ENCODE measurements around the gene LETM1. TPM values are rescaled to one million over a fixed set of nuclear protein-coding genes. Genes with fewer than 3 reads are reported as not detected.

LETM1 gene
- total and polyA plus RNA-seq, 2 of the 13 experiments (the other 11 are each of a cell fraction or from before 2014, with no cell fraction given), result 9.7 to 41.6 TPM

DNA sequence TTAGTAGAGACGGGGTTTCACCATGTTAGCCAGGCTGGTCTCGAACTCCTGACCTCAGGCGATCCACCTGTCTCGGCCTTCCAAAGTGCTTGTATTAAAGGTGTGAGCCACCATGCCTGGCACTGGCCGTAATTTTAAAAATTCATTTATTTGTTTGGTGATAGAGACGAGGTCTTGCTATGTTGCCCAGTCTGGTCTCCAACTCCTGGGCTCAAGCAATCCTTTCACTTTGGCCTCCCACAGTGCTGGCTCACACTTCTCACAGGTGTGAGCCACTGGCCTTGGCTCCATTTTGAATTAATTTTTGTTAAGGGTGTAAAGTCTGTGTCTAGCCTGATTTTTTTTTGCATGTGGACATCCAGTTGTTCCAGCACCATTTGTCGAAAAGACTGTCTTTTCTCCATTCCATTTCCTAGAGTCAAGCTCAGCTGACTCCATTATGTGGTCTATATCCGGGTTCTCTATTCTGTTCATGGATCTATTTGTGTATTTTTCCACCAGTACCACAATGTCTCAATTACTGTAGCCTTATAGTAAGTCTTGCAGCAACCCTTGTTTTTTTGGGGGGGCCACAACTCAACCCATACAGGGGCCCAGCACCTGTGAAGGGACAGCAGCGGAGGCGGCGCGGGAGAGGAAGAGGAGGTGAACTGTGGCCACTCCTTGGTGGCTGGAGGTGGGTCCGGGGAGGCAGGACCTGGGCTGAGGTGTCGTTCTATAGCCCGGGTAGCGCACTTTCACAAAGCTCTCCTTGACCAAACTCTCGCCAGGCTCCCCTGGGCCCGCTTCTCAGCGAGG is 13.8 kb upstream of the LETM1 start (continued):
- TF ChIP-seq ZNF557 (CRISPR knock-in tag; IDR thresholded peaks at IDR 0.05), result no peak
- no peak for TF ChIP-seq ZNF234 (CRISPR knock-in tag; conservative IDR thresholded peaks at IDR 0.05)
- 0 out of 2 replicates have a peak, but pooled peaks have one; percentile 12 for TF ChIP-seq ZNF674 (CRISPR knock-in tag; IDR thresholded peaks at IDR 0.05; ENCODE audit: low read depth)
- no peak for TF ChIP-seq SNRNP70 (IDR thresholded peaks at IDR 0.05; ENCODE audit: low read depth, low read length)
- no peak for TF ChIP-seq ZNF136 (CRISPR knock-in tag; IDR thresholded peaks at IDR 0.05; ENCODE audit: low read depth)
- no peak for TF ChIP-seq XBP1 (CRISPR knock-in tag; IDR thresholded peaks at IDR 0.05)
- TF ChIP-seq GTF2F1 (IDR thresholded peaks at IDR 0.05; ENCODE audit: low read length), result no peak
- no peak for TF ChIP-seq NONO (IDR thresholded peaks at IDR 0.05)
- TF ChIP-seq NONO (CRISPR knock-in tag; conservative IDR thresholded peaks at IDR 0.05), result peak; percentile 10; the same call in 1 of the 2 replicates
- no peak for TF ChIP-seq LCORL (IDR thresholded peaks at IDR 0.05)
- peak; percentile 4; the same call in 1 of the 2 replicates for TF ChIP-seq LCORL (CRISPR knock-in tag; IDR thresholded peaks at IDR 0.05)
- TF ChIP-seq, protein P1, sequence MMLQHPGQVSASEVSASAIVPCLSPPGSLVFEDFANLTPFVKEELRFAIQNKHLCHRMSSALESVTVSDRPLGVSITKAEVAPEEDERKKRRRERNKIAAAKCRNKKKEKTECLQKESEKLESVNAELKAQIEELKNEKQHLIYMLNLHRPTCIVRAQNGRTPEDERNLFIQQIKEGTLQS (CRISPR knock-in tag; IDR thresholded peaks at IDR 0.05), result no peak
- 0 out of 2 replicates have a peak, but pooled peaks have one; percentile 11 for TF ChIP-seq MTERF4 (CRISPR knock-in tag; IDR thresholded peaks at IDR 0.05)
- TF ChIP-seq, protein P2, sequence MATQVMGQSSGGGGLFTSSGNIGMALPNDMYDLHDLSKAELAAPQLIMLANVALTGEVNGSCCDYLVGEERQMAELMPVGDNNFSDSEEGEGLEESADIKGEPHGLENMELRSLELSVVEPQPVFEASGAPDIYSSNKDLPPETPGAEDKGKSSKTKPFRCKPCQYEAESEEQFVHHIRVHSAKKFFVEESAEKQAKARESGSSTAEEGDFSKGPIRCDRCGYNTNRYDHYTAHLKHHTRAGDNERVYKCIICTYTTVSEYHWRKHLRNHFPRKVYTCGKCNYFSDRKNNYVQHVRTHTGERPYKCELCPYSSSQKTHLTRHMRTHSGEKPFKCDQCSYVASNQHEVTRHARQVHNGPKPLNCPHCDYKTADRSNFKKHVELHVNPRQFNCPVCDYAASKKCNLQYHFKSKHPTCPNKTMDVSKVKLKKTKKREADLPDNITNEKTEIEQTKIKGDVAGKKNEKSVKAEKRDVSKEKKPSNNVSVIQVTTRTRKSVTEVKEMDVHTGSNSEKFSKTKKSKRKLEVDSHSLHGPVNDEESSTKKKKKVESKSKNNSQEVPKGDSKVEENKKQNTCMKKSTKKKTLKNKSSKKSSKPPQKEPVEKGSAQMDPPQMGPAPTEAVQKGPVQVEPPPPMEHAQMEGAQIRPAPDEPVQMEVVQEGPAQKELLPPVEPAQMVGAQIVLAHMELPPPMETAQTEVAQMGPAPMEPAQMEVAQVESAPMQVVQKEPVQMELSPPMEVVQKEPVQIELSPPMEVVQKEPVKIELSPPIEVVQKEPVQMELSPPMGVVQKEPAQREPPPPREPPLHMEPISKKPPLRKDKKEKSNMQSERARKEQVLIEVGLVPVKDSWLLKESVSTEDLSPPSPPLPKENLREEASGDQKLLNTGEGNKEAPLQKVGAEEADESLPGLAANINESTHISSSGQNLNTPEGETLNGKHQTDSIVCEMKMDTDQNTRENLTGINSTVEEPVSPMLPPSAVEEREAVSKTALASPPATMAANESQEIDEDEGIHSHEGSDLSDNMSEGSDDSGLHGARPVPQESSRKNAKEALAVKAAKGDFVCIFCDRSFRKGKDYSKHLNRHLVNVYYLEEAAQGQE (IDR thresholded peaks at IDR 0.05; ENCODE audit: borderline replicate concordance in 1 of 2, low read depth in 1 of 2, low read length in 2 of 2), result peak in 1 of 2 experiments; percentile 9; a peak in 1 of 4 replicates
- no peak for TF ChIP-seq ZMAT3 (CRISPR knock-in tag; conservative IDR thresholded peaks at IDR 0.05)
- 0 out of 2 replicates have a peak, but pooled peaks have one; percentile 41 for TF ChIP-seq ZBTB8A (CRISPR knock-in tag; IDR thresholded peaks at IDR 0.05; ENCODE audit: borderline replicate concordance, low read depth)
- peak; percentile 40; the same call in 1 of the 2 replicates for TF ChIP-seq ZNF615 (CRISPR knock-in tag; IDR thresholded peaks at IDR 0.05; ENCODE audit: borderline replicate concordance)
- TF ChIP-seq, protein P3, sequence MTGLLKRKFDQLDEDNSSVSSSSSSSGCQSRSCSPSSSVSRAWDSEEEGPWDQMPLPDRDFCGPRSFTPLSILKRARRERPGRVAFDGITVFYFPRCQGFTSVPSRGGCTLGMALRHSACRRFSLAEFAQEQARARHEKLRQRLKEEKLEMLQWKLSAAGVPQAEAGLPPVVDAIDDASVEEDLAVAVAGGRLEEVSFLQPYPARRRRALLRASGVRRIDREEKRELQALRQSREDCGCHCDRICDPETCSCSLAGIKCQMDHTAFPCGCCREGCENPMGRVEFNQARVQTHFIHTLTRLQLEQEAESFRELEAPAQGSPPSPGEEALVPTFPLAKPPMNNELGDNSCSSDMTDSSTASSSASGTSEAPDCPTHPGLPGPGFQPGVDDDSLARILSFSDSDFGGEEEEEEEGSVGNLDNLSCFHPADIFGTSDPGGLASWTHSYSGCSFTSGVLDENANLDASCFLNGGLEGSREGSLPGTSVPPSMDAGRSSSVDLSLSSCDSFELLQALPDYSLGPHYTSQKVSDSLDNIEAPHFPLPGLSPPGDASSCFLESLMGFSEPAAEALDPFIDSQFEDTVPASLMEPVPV (CRISPR knock-in tag; IDR thresholded peaks at IDR 0.05), result no peak
- no peak for TF ChIP-seq ZNF549 (CRISPR knock-in tag; IDR thresholded peaks at IDR 0.05)
- TF ChIP-seq ZNF816 (CRISPR knock-in tag; IDR thresholded peaks at IDR 0.05; ENCODE audit: borderline replicate concordance), result peak; percentile 10; the same call in 1 of the 2 replicates
- 0 out of 2 replicates have a peak, but pooled peaks have one; percentile 23 for TF ChIP-seq ZNF12 (CRISPR knock-in tag; IDR thresholded peaks at IDR 0.05)
- no peak for TF ChIP-seq ZNF460 (CRISPR knock-in tag; IDR thresholded peaks at IDR 0.05; ENCODE audit: borderline replicate concordance)
- 0 out of 2 replicates have a peak, but pooled peaks have one; percentile 71 for TF ChIP-seq NAIF1 (CRISPR knock-in tag; IDR thresholded peaks at IDR 0.05; ENCODE audit: borderline replicate concordance)
